B cell (primary cell): ENCODE results near the gene PDZRN3. TPM values are rescaled to one million over a fixed set of nuclear protein-coding genes. Genes with fewer than 3 reads are reported as not detected.

Experiments
- ATAC-seq: fragments of 200-7000 bp; cut with Tn5 transposase; one replicate; pipeline ENCODE4 v1.10.0; 2021; ENCODE audit warnings: low read depth, mild to moderate bottlenecking, moderate number of reproducible peaks, moderate library complexity
- CTCF ChIA-PET: fragments of 350-600 bp; sonication (Branson Sonifier 250); formaldehyde crosslinking; loops from one replicate; lab custom pipeline; 2021; ENCODE audit warnings: antibody characterized with exemption, inconsistent platforms; lab: Charles Lee
- POLR2A ChIA-PET: fragments of 350-600 bp; sonication (Branson Sonifier 250); formaldehyde crosslinking; loops from one replicate; lab custom pipeline; 2021; ENCODE audit warnings: antibody characterized with exemption; lab: Charles Lee
- DNase-seq: peaks from one replicate; pipeline ENCODE4 v3.0.0; 2013
- H2AFZ ChIP-seq: 2 replicates; pipeline ENCODE4 v1.6.1; 2012; ENCODE audit warnings: mild to moderate bottlenecking, low read depth, low read length; ENCODE audit not compliant: insufficient read depth, poor library complexity, severe bottlenecking
- H3K27ac ChIP-seq, 2 donors: 1 replicate in 1 of 2; 2 replicates in 1 of 2; pipeline ENCODE4 v1.5.1; 2012 to 2013; ENCODE audit warnings: low read length in 2 of 2, mild to moderate bottlenecking in 2 of 2, moderate library complexity in 1 of 2
- H3K27me3 ChIP-seq, 4 experiments: fragments of 200-600 bp in 1 of 4; sonication (generic) in 1 of 4; replicated peaks in 1 of 4; 1 replicate in 2 of 4; 2 replicates in 2 of 4; pipeline versions ENCODE4 v1.6.1 to v1.7.0; 2013 to 2016; ENCODE audit warnings: low read length in 3 of 4, mild to moderate bottlenecking in 2 of 4, mixed read lengths in 1 of 4, moderate library complexity in 1 of 4; ENCODE audit not compliant: insufficient read depth in 4 of 4, control insufficient read depth in 3 of 4; ENCODE audit errors: control extremely low read depth in 1 of 4
- H3K36me3 ChIP-seq, 2 experiments: replicated peaks in 1 of 2; 1 replicate in 1 of 2; 2 replicates in 1 of 2; pipeline versions ENCODE4 v1.6.1 to v1.7.1; 2013; ENCODE audit warnings: low read length in 1 of 2; ENCODE audit not compliant: insufficient read depth in 2 of 2, control insufficient read depth in 1 of 2; ENCODE audit errors: control extremely low read depth in 1 of 2, extremely low read depth in 1 of 2
- H3K4me1 ChIP-seq, 2 donors: fragments of 200-600 bp in 1 of 2; sonication (generic) in 1 of 2; 1 replicate in 1 of 2; 2 replicates in 1 of 2; pipeline versions ENCODE4 v1.5.1 to v1.6.1; 2013 to 2017; ENCODE audit warnings: low read length in 2 of 2; ENCODE audit not compliant: control insufficient read depth in 2 of 2, insufficient read depth in 2 of 2
- H3K4me2 ChIP-seq: replicated peaks from 2 replicates; pipeline ENCODE3; 2012; ENCODE audit warnings: mild to moderate bottlenecking, low read depth, low read length; ENCODE audit not compliant: poor library complexity, severe bottlenecking
- H3K4me3 ChIP-seq, 5 experiments: fragments of 200-600 bp in 1 of 5; sonication (generic) in 1 of 5; 1 replicate in 3 of 5; 2 replicates in 2 of 5; pipeline versions ENCODE4 v1.5.1 to v1.7.0; 2011 to 2016; ENCODE audit warnings: low read length in 4 of 5, mild to moderate bottlenecking in 4 of 5, low read depth in 2 of 5, control low read depth in 1 of 5, moderate library complexity in 1 of 5; ENCODE audit not compliant: insufficient read depth in 1 of 5; ENCODE audit errors: control extremely low read depth in 1 of 5, extremely low read depth in 1 of 5
- H3K79me2 ChIP-seq: fragments of 200-600 bp; sonication (generic); one replicate; pipeline ENCODE4 v1.6.0; 2016; ENCODE audit warnings: low read length; ENCODE audit not compliant: control insufficient read depth, insufficient read depth
- H3K9ac ChIP-seq: fragments of 200-600 bp; sonication (generic); 2 replicates; pipeline ENCODE4 v1.6.1; 2017; ENCODE audit warnings: mild to moderate bottlenecking, low read length, moderate library complexity
- H3K9me3 ChIP-seq, 3 donors: one replicate each; pipeline versions ENCODE4 v1.6.1 to v1.7.1; 2013; ENCODE audit warnings: low read length in 2 of 3; ENCODE audit not compliant: control insufficient read depth in 2 of 3, insufficient read depth in 1 of 3; ENCODE audit errors: control extremely low read depth in 1 of 3
- H4K20me1 ChIP-seq: 2 replicates; pipeline ENCODE4 v1.6.0; 2012; ENCODE audit warnings: mild to moderate bottlenecking, low read length; ENCODE audit not compliant: insufficient read depth, control insufficient read depth, poor library complexity, severe bottlenecking
- H3K27ac Mint-ChIP-seq: one replicate; pipeline ENCODE4 v1.8.0; 2021; ENCODE audit warnings: mixed read lengths
- H3K27me3 Mint-ChIP-seq: one replicate; pipeline ENCODE4 v1.8.0; 2021; ENCODE audit warnings: mixed read lengths
- H3K4me1 Mint-ChIP-seq: one replicate; pipeline ENCODE4 v1.8.0; 2021; ENCODE audit warnings: mixed read lengths
- H3K4me3 Mint-ChIP-seq: one replicate; pipeline ENCODE4 v1.8.0; 2021; ENCODE audit warnings: mixed read lengths
- H3K9me3 Mint-ChIP-seq: one replicate; pipeline ENCODE4 v1.8.0; 2022; ENCODE audit warnings: mixed read lengths; ENCODE audit not compliant: insufficient read depth
- EZH2 ChIP-seq: IDR thresholded peaks from 2 replicates; pipeline ENCODE4 v1.6.1; 2012; ENCODE audit warnings: borderline replicate concordance, low read depth, mild to moderate bottlenecking, moderate library complexity, low read length; ENCODE audit not compliant: insufficient read depth, poor library complexity, severe bottlenecking
- WGBS: methylation state at CpG from one replicate; pipeline ENCODE4 v1.1.5; 2013; ENCODE audit warnings: missing lambda C conversion rate; ENCODE audit not compliant: insufficient coverage; 5-methylcytosine and 5-hydroxymethylcytosine counted together
- intact Hi-C: fragments of 100-400 bp; cut with micrococcal nuclease; formaldehyde crosslinking; loops from one replicate; pipeline ENCODE4 v1.10.0; 2022
- polyA plus RNA-seq: library from polyadenylated mRNA; depleted of rRNA; stranded (reverse); fragments of >200 nt; gene quantifications from 2 replicates; pipeline ENCODE4 v1.2.3, GENCODE V29; 2012
- total RNA-seq, 2 donors: library from RNA; stranded (reverse); fragments of 120-200 nt in 1 of 2; gene quantifications; 1 replicate in 1 of 2; 2 replicates in 1 of 2; pipeline versions ENCODE4 v1.2.3 to v1.2.4, GENCODE V29; 2013 to 2022
- TF ChIP-seq, protein P1 (sequence below): fragments of 200-600 bp; IDR thresholded peaks from one replicate; pipeline ENCODE4 v1.8.0; 2022; ENCODE audit warnings: antibody characterized with exemption, mild to moderate bottlenecking

PDZRN3 gene
- total and polyA plus RNA-seq, 2 donors (not counting 1 experiment from before 2014, with no cell fraction given), result not detected

DNA sequence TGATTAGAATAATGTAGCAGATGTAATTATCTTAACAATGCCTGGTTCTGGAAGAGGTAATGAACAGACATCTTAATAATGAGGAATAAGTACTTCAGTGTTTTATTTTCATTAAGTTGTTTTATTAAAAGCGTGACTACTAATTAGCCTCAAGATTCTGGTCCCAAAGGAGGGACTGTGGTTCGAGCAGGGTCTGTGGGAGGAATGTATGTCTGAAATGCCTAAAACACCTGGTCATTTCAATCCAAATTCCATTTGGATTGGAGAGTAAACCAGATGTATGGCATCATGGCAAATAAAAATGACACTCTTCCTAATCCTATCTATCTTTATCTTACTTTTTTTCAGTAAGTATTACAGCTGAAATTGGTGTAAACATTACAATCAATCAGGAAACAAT is 243.2 kb downstream of the PDZRN3 start:
- H3K4me3 Mint-ChIP-seq, result no peak overlapping the region
- no peaks in the 10 kb centered on the region for H3K36me3 ChIP-seq
- H4K20me1 ChIP-seq, result no peaks in the 10 kb centered on the region
- no peaks in the 10 kb centered on the region for H3K4me1 ChIP-seq
- intact Hi-C loops, result no loop called here
- no peaks in the 10 kb centered on the region for H3K27me3 Mint-ChIP-seq
- H3K9me3 ChIP-seq, result peaks cover 0 to 18% (median 0%) of the 10 kb centered on the region in 3 donors
- H3K79me2 ChIP-seq, result no peaks in the 10 kb centered on the region
- TF ChIP-seq EZH2, result no peak
- TF ChIP-seq, protein P1, sequence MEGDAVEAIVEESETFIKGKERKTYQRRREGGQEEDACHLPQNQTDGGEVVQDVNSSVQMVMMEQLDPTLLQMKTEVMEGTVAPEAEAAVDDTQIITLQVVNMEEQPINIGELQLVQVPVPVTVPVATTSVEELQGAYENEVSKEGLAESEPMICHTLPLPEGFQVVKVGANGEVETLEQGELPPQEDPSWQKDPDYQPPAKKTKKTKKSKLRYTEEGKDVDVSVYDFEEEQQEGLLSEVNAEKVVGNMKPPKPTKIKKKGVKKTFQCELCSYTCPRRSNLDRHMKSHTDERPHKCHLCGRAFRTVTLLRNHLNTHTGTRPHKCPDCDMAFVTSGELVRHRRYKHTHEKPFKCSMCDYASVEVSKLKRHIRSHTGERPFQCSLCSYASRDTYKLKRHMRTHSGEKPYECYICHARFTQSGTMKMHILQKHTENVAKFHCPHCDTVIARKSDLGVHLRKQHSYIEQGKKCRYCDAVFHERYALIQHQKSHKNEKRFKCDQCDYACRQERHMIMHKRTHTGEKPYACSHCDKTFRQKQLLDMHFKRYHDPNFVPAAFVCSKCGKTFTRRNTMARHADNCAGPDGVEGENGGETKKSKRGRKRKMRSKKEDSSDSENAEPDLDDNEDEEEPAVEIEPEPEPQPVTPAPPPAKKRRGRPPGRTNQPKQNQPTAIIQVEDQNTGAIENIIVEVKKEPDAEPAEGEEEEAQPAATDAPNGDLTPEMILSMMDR, result no peak
- DNase-seq (no peak), ATAC-seq (no peak)
- no peak overlapping the region for H3K4me3 ChIP-seq
- H3K27ac Mint-ChIP-seq, result no peak overlapping the region
- H2AFZ ChIP-seq, result no peak overlapping the region
- no peaks in the 10 kb centered on the region for H3K4me1 Mint-ChIP-seq
- no CpG with 5 or more reads among the region's 2 CpGs for WGBS
- no peak overlapping the region for H3K9ac ChIP-seq
- no peaks in the 10 kb centered on the region for H3K27me3 ChIP-seq
- no peak overlapping the region for H3K4me2 ChIP-seq
- CTCF ChIA-PET, result no interaction called here
- H3K27ac ChIP-seq, result no peak overlapping the region
- no peaks in the 10 kb centered on the region for H3K9me3 Mint-ChIP-seq
- POLR2A ChIA-PET, result no interaction called here

DNA sequence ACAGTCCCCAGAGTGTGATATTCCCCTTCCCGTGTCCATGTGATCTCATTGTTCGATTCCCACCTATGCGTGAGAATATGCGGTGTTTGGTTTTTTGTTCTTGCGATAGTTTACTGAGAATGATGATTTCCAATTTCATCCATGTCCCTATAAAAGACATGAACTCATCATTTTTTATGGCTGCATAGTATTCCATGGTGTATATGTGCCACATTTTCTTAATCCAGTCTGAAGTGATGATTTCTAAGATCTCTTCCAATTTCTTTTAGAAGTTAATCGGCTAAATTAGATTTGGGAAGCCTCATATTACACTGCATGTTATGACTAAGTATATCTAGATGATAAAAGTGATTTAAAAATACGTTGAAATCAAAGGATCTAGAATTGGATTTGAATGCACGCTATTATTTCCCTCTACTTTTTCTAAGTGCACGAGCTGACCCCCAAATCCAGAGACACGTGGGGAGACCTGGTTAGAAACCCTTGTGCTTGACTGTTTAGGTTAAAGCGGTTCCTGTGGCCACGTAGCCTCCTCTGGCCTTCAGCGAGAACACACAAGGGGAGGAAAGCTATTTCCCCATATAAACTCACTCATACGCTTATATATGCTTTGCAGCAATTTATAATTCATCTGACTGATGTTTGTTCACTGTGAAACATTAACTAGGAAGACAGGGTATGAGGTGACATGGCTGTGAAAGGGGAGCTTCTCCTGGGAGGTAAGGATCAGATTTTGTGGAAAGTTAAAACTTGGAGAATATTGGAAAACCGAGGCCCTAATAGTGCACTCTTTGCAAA is 243.8 kb downstream of the PDZRN3 start:
- no peaks in the 10 kb centered on the region for H3K36me3 ChIP-seq
- ChIA-PET POLR2A (no interaction called here), CTCF (no interaction called here)
- H4K20me1 ChIP-seq, result no peaks in the 10 kb centered on the region
- H2AFZ ChIP-seq, result no peak overlapping the region
- TF ChIP-seq, protein P1, result no peak
- TF ChIP-seq EZH2, result no peak
- no peak overlapping the region for H3K27ac Mint-ChIP-seq
- H3K9ac ChIP-seq, result no peak overlapping the region
- H3K9me3 ChIP-seq, result peaks cover 0 to 18% (median 0%) of the 10 kb centered on the region in 3 donors
- no peaks in the 10 kb centered on the region for H3K27me3 Mint-ChIP-seq
- H3K27me3 ChIP-seq, result no peaks in the 10 kb centered on the region
- ATAC-seq (no peak), DNase-seq (no peak)
- H3K79me2 ChIP-seq, result no peaks in the 10 kb centered on the region
- intact Hi-C loops, result no loop called here
- H3K4me1 ChIP-seq, result no peaks in the 10 kb centered on the region
- H3K4me3 Mint-ChIP-seq, result no peak overlapping the region
- H3K27ac ChIP-seq, result no peak overlapping the region
- H3K4me1 Mint-ChIP-seq, result no peaks in the 10 kb centered on the region
- 100% methylated on average over 1 of the region's 15 CpGs for WGBS
- no peaks in the 10 kb centered on the region for H3K9me3 Mint-ChIP-seq
- H3K4me2 ChIP-seq, result no peak overlapping the region
- H3K4me3 ChIP-seq, result no peak overlapping the region
